Hepatocyte (in vitro differentiated cells): Measurements from ENCODE around the gene NUP50. TPM values are rescaled to one million over a fixed set of nuclear protein-coding genes. Genes with fewer than 3 reads are reported as not detected.

Experiments
- DNase-seq: peaks from one replicate; pipeline ENCODE4 v3.0.0-alpha.2; 2016; ENCODE audit warnings: low spot score
- H2AFZ ChIP-seq: fragments of 200-600 bp; sonication (generic); 2 replicates; pipeline ENCODE4 v1.6.0; 2016; ENCODE audit warnings: antibody characterized with exemption, mild to moderate bottlenecking
- H3K27ac ChIP-seq: fragments of 200-600 bp; sonication (generic); 2 replicates; pipeline ENCODE4 v1.5.1; 2016; ENCODE audit warnings: mild to moderate bottlenecking
- H3K27me3 ChIP-seq: fragments of 200-600 bp; sonication (generic); 2 replicates; pipeline ENCODE4 v1.6.1; 2016
- H3K36me3 ChIP-seq: fragments of 200-600 bp; sonication (generic); replicated peaks from 2 replicates; pipeline ENCODE4 v1.5.1; 2016; ENCODE audit warnings: low read depth; ENCODE audit not compliant: insufficient read depth
- H3K4me1 ChIP-seq: fragments of 200-600 bp; sonication (generic); 2 replicates; pipeline ENCODE4 v1.5.1; 2016; ENCODE audit warnings: mild to moderate bottlenecking, moderate library complexity; ENCODE audit not compliant: insufficient read depth
- H3K4me2 ChIP-seq: fragments of 200-600 bp; sonication (generic); 2 replicates; pipeline ENCODE4 v1.6.0; 2016
- H3K4me3 ChIP-seq: fragments of 200-600 bp; sonication (generic); 2 replicates; pipeline ENCODE4 v1.5.1; 2016; ENCODE audit warnings: mild to moderate bottlenecking
- H3K79me2 ChIP-seq: fragments of 200-600 bp; sonication (generic); 2 replicates; pipeline ENCODE4 v1.6.0; 2017; ENCODE audit warnings: mild to moderate bottlenecking
- H3K9me2 ChIP-seq: fragments of 200-600 bp; sonication (generic); replicated peaks from 2 replicates; pipeline ENCODE4 v1.6.0; 2017; ENCODE audit warnings: mild to moderate bottlenecking; ENCODE audit not compliant: insufficient read depth
- H3K9me3 ChIP-seq: fragments of 200-600 bp; sonication (generic); 2 replicates; pipeline ENCODE4 v1.5.1; 2016; ENCODE audit warnings: low read depth, mild to moderate bottlenecking
- H4K20me1 ChIP-seq: fragments of 200-600 bp; sonication (generic); 2 replicates; pipeline ENCODE4 v1.6.0; 2016; ENCODE audit warnings: mild to moderate bottlenecking; ENCODE audit not compliant: insufficient read depth, poor library complexity, severe bottlenecking
- CTCF ChIP-seq: fragments of 200-600 bp; sonication (generic); IDR thresholded peaks from 2 replicates; pipeline ENCODE4 v1.5.1; 2016; ENCODE audit warnings: antibody characterized with exemption, mild to moderate bottlenecking; ENCODE audit not compliant: poor library complexity
- EZH2 ChIP-seq: fragments of 200-600 bp; sonication (generic); IDR thresholded peaks from 2 replicates; pipeline ENCODE4 v1.6.1; 2016; ENCODE audit warnings: antibody characterized with exemption, mild to moderate bottlenecking, borderline replicate concordance
- EZH2phosphoT487 ChIP-seq: fragments of 200-600 bp; sonication (generic); IDR thresholded peaks from one replicate; pipeline ENCODE4 v1.6.1; 2018; ENCODE audit warnings: antibody characterized with exemption, mild to moderate bottlenecking, low read depth, moderate library complexity; ENCODE audit not compliant: unreplicated experiment, severe bottlenecking
- WGBS: methylation state at CpG from one replicate; pipeline ENCODE4 v1.1.6; 2016; ENCODE audit warnings: low lambda C conversion rate; ENCODE audit errors: missing lambda C conversion rate; 5-methylcytosine and 5-hydroxymethylcytosine counted together
- polyA plus RNA-seq: library from polyadenylated mRNA; unstranded; fragments of >200 nt; fragmentation: Nextera tagmentation; extraction: Ambion mirVana; gene quantifications from 2 replicates; pipeline ENCODE4 v1.2.1, GENCODE V29; 2016
- total RNA-seq: library from RNA; depleted of rRNA; stranded (reverse); fragments of >200 nt; gene quantifications from 2 replicates; pipeline ENCODE4 v1.2.3, GENCODE V29; 2014

The NUP50 gene
- total and polyA plus RNA-seq, 2 experiments from 2014 or later, result 16.0 to 43.8 TPM

- Histone ChIP-seq H3K27me3 (no peaks in the 10 kb centered on the region), H2AFZ (peak overlapping the region; percentile 27), H3K4me3 (peak overlapping the region; percentile 63), H3K4me2 (peak overlapping the region; percentile 88), H3K27ac (peak overlapping the region; percentile 94), H3K9me2 (no peaks in the 10 kb centered on the region), H3K4me1 (peaks cover 30% of the 10 kb centered on the region), H3K9me3 (no peaks in the 10 kb centered on the region), H4K20me1 (no peaks in the 10 kb centered on the region), H3K79me2 (peaks cover 55% of the 10 kb centered on the region), H3K36me3 (no peaks in the 10 kb centered on the region)
- DNase-seq, result peak; percentile 62
- no peak for TF ChIP-seq CTCF
- TF ChIP-seq EZH2, result no peak
- no peak for TF ChIP-seq EZH2phosphoT487
- WGBS, result 6% methylated on average over 13 of the region's 13 CpGs
Observed at GRCh38 chr22:45163099-45163450, 650 bp upstream of the NUP50 start.

GRCh38 chr22:45164270-45165088, 754 bp downstream of the NUP50 start:
- Histone ChIP-seq H2AFZ (peak overlapping the region; percentile 70), H3K27ac (peak overlapping the region; percentile 92), H3K36me3 (no peaks in the 10 kb centered on the region), H3K4me2 (peak overlapping the region; percentile 78), H3K4me3 (peak overlapping the region; percentile 85), H3K4me1 (peaks cover 18% of the 10 kb centered on the region), H3K9me3 (no peaks in the 10 kb centered on the region), H3K27me3 (no peaks in the 10 kb centered on the region), H3K79me2 (peaks cover 61% of the 10 kb centered on the region), H4K20me1 (no peaks in the 10 kb centered on the region), H3K9me2 (no peaks in the 10 kb centered on the region)
- TF ChIP-seq EZH2phosphoT487, result no peak
- no peak for TF ChIP-seq EZH2
- TF ChIP-seq CTCF, result no peak
- DNase-seq, result peak; percentile 59
- WGBS, result 3% methylated on average over 22 of the region's 59 CpGs

GRCh38 chr22:45166932-45167331, 3.2 kb downstream of the NUP50 start:
- H3K4me2 ChIP-seq, result no peak overlapping the region
- no peaks in the 10 kb centered on the region for H3K27me3 ChIP-seq
- H3K4me1 ChIP-seq, result peaks cover 9% of the 10 kb centered on the region
- no peak overlapping the region for H3K27ac ChIP-seq
- no peaks in the 10 kb centered on the region for H3K9me2 ChIP-seq
- H3K36me3 ChIP-seq, result no peaks in the 10 kb centered on the region
- DNase-seq, result no peak
- 84% methylated on average over 5 of the region's 5 CpGs for WGBS
- no peak for TF ChIP-seq CTCF
- no peak for TF ChIP-seq EZH2phosphoT487
- no peak for TF ChIP-seq EZH2
- peaks cover 74% of the 10 kb centered on the region for H3K79me2 ChIP-seq
- no peaks in the 10 kb centered on the region for H4K20me1 ChIP-seq
- no peak overlapping the region for H2AFZ ChIP-seq
- no peaks in the 10 kb centered on the region for H3K9me3 ChIP-seq
- no peak overlapping the region for H3K4me3 ChIP-seq
